ENCODE results near the gene EPB41L4A.
A peak's percentile ranks its signal among the peaks of the same experiment; 100 is the strongest.

Gene EPB41L4A

DNA sequence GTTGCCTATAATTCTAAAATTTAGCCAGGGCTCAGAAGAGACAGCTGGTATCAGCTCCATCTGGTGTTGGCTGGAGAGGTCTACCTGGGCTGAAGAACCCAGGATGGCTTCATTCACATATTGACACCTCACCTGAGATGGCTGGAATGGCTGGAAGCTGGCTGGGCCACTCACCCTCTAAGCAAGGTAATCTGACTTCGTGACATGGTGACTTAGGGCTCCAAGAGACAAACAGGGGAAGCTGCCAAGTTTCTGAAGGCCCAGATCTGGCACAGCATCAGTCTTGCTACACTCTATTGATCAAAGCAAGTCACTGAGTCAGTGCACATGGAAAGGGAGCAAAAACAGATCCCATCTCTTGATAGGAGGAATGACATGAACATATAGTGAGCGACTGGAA lies 102.3 kb downstream of the EPB41L4A start:
- Mint-ChIP-seq H3K27ac (no peak overlapping the region), H3K4me1 (no peaks in the 10 kb centered on the region), H3K27me3 (peaks cover 11% of the 10 kb centered on the region), H3K36me3 (no peaks in the 10 kb centered on the region), H3K9me3 (no peaks in the 10 kb centered on the region), H3K4me3 (no peak overlapping the region)
- ATAC-seq, result no peak

DNA sequence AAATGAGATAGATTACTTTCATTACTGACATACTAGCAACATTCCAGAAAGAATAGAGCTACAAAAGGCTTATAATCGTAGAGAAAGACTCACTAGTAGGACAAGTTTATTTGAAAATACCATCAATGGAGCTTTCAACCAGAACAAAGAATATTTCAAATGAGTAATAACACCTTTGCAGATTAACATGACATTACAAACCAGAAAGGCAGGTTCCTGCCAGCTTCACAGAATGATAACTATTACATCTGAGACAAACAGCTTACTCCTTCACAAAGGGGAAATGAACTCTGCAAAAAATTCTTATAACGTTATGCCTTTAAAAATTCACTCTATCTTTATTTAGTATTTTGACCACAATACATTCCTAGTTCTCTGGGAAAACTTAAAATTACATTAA lies 103.1 kb downstream of the EPB41L4A start:
- H3K4me3 Mint-ChIP-seq, result no peak overlapping the region
- H3K36me3 Mint-ChIP-seq, result no peaks in the 10 kb centered on the region
- no peak for ATAC-seq
- H3K27ac Mint-ChIP-seq, result no peak overlapping the region
- H3K27me3 Mint-ChIP-seq, result peaks cover 11% of the 10 kb centered on the region
- H3K9me3 Mint-ChIP-seq, result no peaks in the 10 kb centered on the region
- no peaks in the 10 kb centered on the region for H3K4me1 Mint-ChIP-seq

DNA sequence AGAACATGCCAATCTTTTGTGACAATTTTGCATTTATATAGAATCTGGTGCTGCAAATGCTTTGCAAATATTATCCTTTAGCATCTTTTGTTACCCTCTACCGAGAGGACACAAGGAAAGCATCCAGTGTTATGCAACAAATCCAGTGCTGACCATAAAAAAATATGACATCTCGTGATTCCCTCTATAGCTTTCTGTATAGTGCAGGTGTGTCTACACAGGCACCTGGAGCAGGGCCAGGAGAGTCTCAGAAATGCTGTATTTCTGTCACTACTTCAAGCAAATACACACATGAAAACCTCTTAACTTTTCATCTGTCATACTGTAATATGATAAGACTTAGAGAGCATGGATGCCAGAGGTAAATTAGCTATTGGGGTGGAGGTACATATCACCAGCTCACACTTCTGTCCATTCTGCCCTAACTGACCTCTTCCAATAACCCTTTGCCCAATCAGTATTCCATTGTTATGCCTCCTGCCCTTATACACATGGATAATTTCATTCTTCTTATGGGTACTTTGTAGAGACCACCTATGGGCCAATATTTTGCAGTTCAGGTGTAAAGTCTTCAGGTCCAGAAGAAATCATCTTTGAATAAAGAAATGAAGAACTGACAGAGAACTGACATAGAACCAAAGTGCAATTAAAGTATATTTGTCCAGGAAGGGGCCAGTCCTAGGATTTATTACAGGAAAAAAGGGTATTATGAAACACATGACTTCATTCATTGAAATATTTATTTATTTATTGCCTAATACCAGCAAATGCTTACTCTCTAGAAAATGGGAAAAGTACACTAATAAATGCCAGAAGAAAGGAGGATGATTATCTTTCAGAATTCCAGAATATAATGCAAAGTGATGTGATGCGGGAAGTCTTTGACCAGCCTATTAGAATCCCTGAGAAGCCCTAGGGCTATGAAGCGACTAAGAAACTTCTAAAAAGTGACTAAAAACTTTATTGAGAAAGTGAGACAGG lies 106.5 kb downstream of the EPB41L4A start:
- ATAC-seq, result no peak
- H3K4me3 Mint-ChIP-seq, result no peak overlapping the region
- no peaks in the 10 kb centered on the region for H3K4me1 Mint-ChIP-seq
- H3K9me3 Mint-ChIP-seq, result no peaks in the 10 kb centered on the region
- no peaks in the 10 kb centered on the region for H3K36me3 Mint-ChIP-seq
- no peaks in the 10 kb centered on the region for H3K27me3 Mint-ChIP-seq
- no peak overlapping the region for H3K27ac Mint-ChIP-seq

DNA sequence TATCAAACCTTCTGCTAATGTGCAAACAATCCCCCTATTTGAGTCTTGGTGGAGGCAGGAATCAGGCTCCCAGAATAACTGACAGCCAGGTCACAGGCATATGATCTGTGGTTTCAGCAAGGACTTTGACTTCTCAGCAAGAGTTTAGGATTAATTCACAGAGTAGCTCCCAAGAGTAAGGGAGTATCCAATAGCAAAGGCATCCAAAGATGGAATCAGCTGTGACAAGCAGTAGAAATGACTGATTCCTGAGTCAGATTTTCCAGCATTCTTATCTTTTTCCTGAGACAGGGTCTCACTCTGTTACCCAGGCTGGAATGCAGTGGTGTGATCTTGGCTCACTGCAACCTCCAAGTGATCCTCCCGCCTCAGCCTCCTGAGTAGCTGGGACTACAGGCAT lies 108.3 kb downstream of the EPB41L4A start:
- ATAC-seq, result no peak
- Mint-ChIP-seq H3K9me3 (no peaks in the 10 kb centered on the region), H3K27me3 (no peaks in the 10 kb centered on the region)

GRCh38 chr5:112308608-112309007 lies 110.5 kb downstream of the EPB41L4A start:
- Mint-ChIP-seq H3K4me3 (no peak overlapping the region), H3K36me3 (no peaks in the 10 kb centered on the region), H3K27ac (no peak overlapping the region), H3K9me3 (no peaks in the 10 kb centered on the region), H3K27me3 (peaks cover 6% of the 10 kb centered on the region), H3K4me1 (no peaks in the 10 kb centered on the region)
- no peak for ATAC-seq

More for the DNA sequence above, 108.3 kb downstream of the EPB41L4A start:
- Mint-ChIP-seq H3K36me3 (no peaks in the 10 kb centered on the region), H3K4me3 (no peak overlapping the region), H3K4me1 (no peaks in the 10 kb centered on the region), H3K27ac (no peak overlapping the region)

DNA sequence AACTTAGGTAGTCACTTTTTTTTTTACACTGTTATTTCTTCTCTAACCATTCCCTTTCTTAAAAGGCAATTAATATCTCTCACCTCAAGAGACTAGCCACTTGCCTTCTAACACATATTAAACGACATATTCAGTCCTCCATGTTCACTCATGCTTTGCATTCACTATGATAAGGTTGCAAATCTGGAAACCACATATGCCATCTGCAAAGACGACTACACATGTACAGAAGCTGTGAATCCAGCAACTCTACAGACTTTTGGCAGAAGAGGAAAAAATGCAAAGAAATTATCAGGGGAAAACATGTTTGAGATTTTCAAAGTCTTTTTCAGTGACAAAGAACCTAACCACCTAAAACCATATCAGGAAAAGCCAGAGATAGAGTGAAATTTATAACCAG lies 112.1 kb downstream of the EPB41L4A start:
- no peak overlapping the region for H3K4me3 Mint-ChIP-seq
- peaks cover 17% of the 10 kb centered on the region for H3K27me3 Mint-ChIP-seq
- no peaks in the 10 kb centered on the region for H3K9me3 Mint-ChIP-seq
- no peaks in the 10 kb centered on the region for H3K36me3 Mint-ChIP-seq
- no peaks in the 10 kb centered on the region for H3K4me1 Mint-ChIP-seq
- H3K27ac Mint-ChIP-seq, result no peak overlapping the region
- no peak for ATAC-seq

- no peak for ATAC-seq
- no peak overlapping the region for H3K4me3 Mint-ChIP-seq
- no peaks in the 10 kb centered on the region for H3K4me1 Mint-ChIP-seq
- no peak overlapping the region for H3K27ac Mint-ChIP-seq
- peaks cover 5% of the 10 kb centered on the region for H3K9me3 Mint-ChIP-seq
- no peaks in the 10 kb centered on the region for H3K36me3 Mint-ChIP-seq
- peaks cover 17% of the 10 kb centered on the region for H3K27me3 Mint-ChIP-seq
Observed at GRCh38 chr5:112304743-112305142, 114.3 kb downstream of the EPB41L4A start.

- no peaks in the 10 kb centered on the region for H3K4me1 Mint-ChIP-seq
- H3K27ac Mint-ChIP-seq, result no peak overlapping the region
- ATAC-seq, result no peak
- peaks cover 12% of the 10 kb centered on the region for H3K9me3 Mint-ChIP-seq
- no peak overlapping the region for H3K4me3 Mint-ChIP-seq
- no peaks in the 10 kb centered on the region for H3K36me3 Mint-ChIP-seq
- peaks cover 17% of the 10 kb centered on the region for H3K27me3 Mint-ChIP-seq
Observed at GRCh38 chr5:112303685-112304084, 115.4 kb downstream of the EPB41L4A start.

GRCh38 chr5:112294126-112294525 lies 125.0 kb downstream of the EPB41L4A start:
- Mint-ChIP-seq H3K4me3 (no peak overlapping the region), H3K9me3 (peaks cover 12% of the 10 kb centered on the region), H3K36me3 (no peaks in the 10 kb centered on the region), H3K4me1 (no peaks in the 10 kb centered on the region), H3K27me3 (no peaks in the 10 kb centered on the region), H3K27ac (no peak overlapping the region)
- no peak for ATAC-seq

DNA sequence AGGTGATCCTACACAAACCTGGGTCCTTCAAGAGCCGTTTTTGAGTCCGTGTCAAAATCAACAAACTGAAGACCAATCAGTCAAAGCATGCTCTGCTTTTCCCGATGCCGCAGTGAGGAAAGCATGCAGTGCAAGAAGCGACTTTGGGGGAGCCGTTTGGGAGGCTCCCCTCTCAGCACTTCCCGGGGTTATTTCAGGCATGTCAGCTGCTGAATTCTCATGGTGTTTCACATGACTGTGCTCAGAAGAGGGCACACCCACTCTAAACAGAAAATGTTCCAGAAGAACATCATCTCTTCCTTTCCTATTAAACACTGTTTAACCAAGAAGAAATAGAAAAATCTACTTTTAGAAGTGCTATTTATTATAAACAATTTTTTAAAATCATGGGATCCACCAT lies 125.5 kb downstream of the EPB41L4A start:
- Mint-ChIP-seq H3K4me3 (no peak overlapping the region), H3K27ac (no peak overlapping the region), H3K9me3 (peaks cover 7% of the 10 kb centered on the region), H3K36me3 (no peaks in the 10 kb centered on the region), H3K4me1 (no peaks in the 10 kb centered on the region), H3K27me3 (no peaks in the 10 kb centered on the region)
- ATAC-seq, result no peak

DNA sequence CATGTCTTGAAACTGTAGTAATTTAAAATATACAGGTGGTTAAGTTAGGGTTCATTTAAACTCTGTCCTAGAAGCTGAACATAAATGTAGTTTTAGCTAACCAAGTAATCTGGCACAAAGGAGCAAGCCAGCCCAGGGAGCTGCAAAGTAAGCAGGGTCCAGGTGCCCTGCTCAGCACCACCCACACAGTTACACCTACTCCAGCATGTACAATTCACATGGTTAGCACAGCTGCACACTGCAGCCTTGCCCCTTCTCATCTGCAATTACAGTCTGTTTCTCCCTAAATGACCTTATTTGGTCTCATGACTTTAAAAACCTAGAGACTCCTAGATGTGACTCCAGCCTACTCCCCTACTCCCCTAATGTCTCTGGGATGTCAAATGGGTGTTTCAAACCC lies 128.4 kb downstream of the EPB41L4A start:
- Mint-ChIP-seq H3K27ac (no peak overlapping the region), H3K9me3 (no peaks in the 10 kb centered on the region), H3K27me3 (no peaks in the 10 kb centered on the region), H3K4me3 (no peak overlapping the region), H3K4me1 (no peaks in the 10 kb centered on the region), H3K36me3 (no peaks in the 10 kb centered on the region)
- no peak for ATAC-seq

- no peaks in the 10 kb centered on the region for H3K4me1 Mint-ChIP-seq
- no peak overlapping the region for H3K4me3 Mint-ChIP-seq
- no peak for ATAC-seq
- no peaks in the 10 kb centered on the region for H3K9me3 Mint-ChIP-seq
- H3K36me3 Mint-ChIP-seq, result no peaks in the 10 kb centered on the region
- no peak overlapping the region for H3K27ac Mint-ChIP-seq
- no peaks in the 10 kb centered on the region for H3K27me3 Mint-ChIP-seq
Observed at GRCh38 chr5:112289465-112289864, 129.6 kb downstream of the EPB41L4A start.

DNA sequence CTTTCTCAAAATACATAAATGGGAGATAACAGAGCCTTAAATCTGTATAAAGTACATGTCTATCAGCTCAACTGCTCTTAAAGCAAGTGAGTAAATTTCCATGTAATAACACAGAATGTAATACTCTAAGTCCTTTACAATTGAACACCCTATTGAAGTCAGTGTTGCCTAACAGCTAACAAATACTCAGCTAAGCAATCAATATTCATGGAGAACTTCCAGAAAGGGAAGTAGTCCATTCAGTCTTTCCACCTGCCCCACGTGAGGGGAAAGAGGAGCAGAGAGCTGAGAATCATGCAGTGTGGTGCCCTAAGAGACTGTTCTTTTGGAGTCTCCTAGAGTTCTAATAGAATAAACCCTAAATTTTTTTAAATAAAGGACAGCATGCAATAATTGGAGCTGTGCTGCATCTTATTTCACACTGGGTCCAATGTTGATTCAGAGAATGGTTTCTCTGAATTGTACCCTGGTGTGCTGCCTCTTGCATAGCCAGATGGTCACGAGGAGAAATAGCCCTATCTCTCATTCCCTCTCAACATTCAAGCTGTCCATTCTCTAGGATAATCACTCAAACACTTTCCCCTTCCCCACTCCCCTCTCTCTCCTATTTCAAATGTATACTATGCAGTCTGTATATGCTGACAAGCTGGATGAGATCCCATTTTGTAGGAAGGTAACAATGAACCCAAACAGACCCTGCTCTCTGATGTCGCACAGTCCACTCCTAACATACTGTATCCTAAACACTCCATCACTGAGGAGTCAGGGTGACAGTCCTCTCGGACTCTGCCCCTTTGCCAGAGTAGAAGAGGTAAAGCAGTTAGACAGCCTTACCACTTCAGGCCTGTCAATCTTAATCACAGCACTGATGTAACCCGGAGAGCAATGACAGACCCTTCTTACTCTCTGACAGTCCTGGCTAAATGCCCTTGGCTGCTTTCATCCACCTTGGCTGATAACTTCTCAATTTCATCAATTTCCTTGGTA lies 134.8 kb downstream of the EPB41L4A start:
- no peak overlapping the region for H3K4me3 Mint-ChIP-seq
- no peaks in the 10 kb centered on the region for H3K4me1 Mint-ChIP-seq
- no peaks in the 10 kb centered on the region for H3K36me3 Mint-ChIP-seq

GRCh38 chr5:112283034-112283582 lies 136.0 kb downstream of the EPB41L4A start:
- Mint-ChIP-seq H3K27me3 (no peaks in the 10 kb centered on the region), H3K4me3 (no peak overlapping the region), H3K36me3 (no peaks in the 10 kb centered on the region), H3K4me1 (no peaks in the 10 kb centered on the region), H3K9me3 (no peaks in the 10 kb centered on the region), H3K27ac (no peak overlapping the region)
- ATAC-seq, result no peak

More for the DNA sequence above, 134.8 kb downstream of the EPB41L4A start:
- ATAC-seq, result peak; percentile 6
- Mint-ChIP-seq H3K27me3 (no peaks in the 10 kb centered on the region), H3K9me3 (no peaks in the 10 kb centered on the region), H3K27ac (no peak overlapping the region)

DNA sequence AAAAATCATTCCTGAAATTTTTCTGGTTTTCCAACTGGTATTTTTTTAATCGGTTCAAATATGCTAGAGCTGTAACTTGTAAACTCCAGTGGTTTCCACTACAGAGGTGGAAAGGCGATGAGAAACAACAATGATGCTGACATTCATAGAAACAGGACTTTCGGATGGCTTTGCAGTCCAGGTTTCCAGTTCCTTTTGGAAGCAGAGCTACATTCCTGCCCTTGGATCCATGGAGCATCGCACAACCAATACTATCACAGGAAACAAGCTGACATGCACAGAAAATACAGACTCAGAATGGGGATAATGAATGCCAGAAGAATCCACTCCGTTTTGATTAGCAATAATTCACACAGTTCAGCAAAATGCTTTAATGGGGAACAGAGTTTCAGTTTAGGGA lies 140.0 kb downstream of the EPB41L4A start:
- Mint-ChIP-seq H3K36me3 (no peaks in the 10 kb centered on the region), H3K27ac (no peak overlapping the region), H3K27me3 (no peaks in the 10 kb centered on the region), H3K4me1 (no peaks in the 10 kb centered on the region), H3K4me3 (no peak overlapping the region), H3K9me3 (no peaks in the 10 kb centered on the region)
- no peak for ATAC-seq
